ENCODE data around the gene SLC29A1.

SLC29A1 gene

GRCh38 chr6:44275749-44276648 is 52.6 kb downstream of the SLC29A1 start:
- Mint-ChIP-seq H3K4me3 (no peak overlapping the region), H3K36me3 (ENCODE audit: low read depth) (no peaks in the 10 kb centered on the region), H3K9me3 (no peaks in the 10 kb centered on the region), H3K27me3 (ENCODE audit: low read depth) (peaks cover 60% of the 10 kb centered on the region), H3K4me1 (no peaks in the 10 kb centered on the region), H3K27ac (no peak overlapping the region)
- no peak for TF ChIP-seq CTCF (IDR thresholded peaks at IDR 0.05; ENCODE audit: unreplicated experiment in 3 of 3)

GRCh38 chr6:44276667-44277640 is 53.6 kb downstream of the SLC29A1 start:
- no peak overlapping the region for H3K27ac Mint-ChIP-seq
- no peak for TF ChIP-seq CTCF (IDR thresholded peaks at IDR 0.05; ENCODE audit: unreplicated experiment in 3 of 3)
- peaks cover 51% of the 10 kb centered on the region for H3K27me3 Mint-ChIP-seq (ENCODE audit: low read depth)
- H3K9me3 Mint-ChIP-seq: no peaks in the 10 kb centered on the region
- no peaks in the 10 kb centered on the region for H3K36me3 Mint-ChIP-seq (ENCODE audit: low read depth)
- H3K4me3 Mint-ChIP-seq: no peak overlapping the region
- H3K4me1 Mint-ChIP-seq: no peaks in the 10 kb centered on the region

- Mint-ChIP-seq H3K4me3 (no peak overlapping the region), H3K27me3 (ENCODE audit: low read depth) (peaks cover 46% of the 10 kb centered on the region), H3K4me1 (no peaks in the 10 kb centered on the region), H3K36me3 (ENCODE audit: low read depth) (no peaks in the 10 kb centered on the region), H3K9me3 (no peaks in the 10 kb centered on the region), H3K27ac (no peak overlapping the region)
- TF ChIP-seq CTCF (IDR thresholded peaks at IDR 0.05; ENCODE audit: unreplicated experiment in 3 of 3): no peak
These were observed 54.4 kb downstream of the SLC29A1 start for GRCh38 chr6:44277763-44278162.

- no peak overlapping the region for H3K4me3 Mint-ChIP-seq
- no peak overlapping the region for H3K27ac Mint-ChIP-seq
- H3K9me3 Mint-ChIP-seq: no peaks in the 10 kb centered on the region
- H3K36me3 Mint-ChIP-seq (ENCODE audit: low read depth): no peaks in the 10 kb centered on the region
- no peak for TF ChIP-seq CTCF (IDR thresholded peaks at IDR 0.05; ENCODE audit: unreplicated experiment in 3 of 3)
- no peaks in the 10 kb centered on the region for H3K4me1 Mint-ChIP-seq
- peaks cover 46% of the 10 kb centered on the region for H3K27me3 Mint-ChIP-seq (ENCODE audit: low read depth)
These were observed 54.9 kb downstream of the SLC29A1 start for GRCh38 chr6:44278315-44278714.

GRCh38 chr6:44278774-44279697 is 55.6 kb downstream of the SLC29A1 start:
- no peak overlapping the region for H3K4me3 Mint-ChIP-seq
- no peak overlapping the region for H3K27ac Mint-ChIP-seq
- H3K9me3 Mint-ChIP-seq: no peaks in the 10 kb centered on the region
- no peaks in the 10 kb centered on the region for H3K36me3 Mint-ChIP-seq (ENCODE audit: low read depth)
- H3K4me1 Mint-ChIP-seq: no peaks in the 10 kb centered on the region
- no peak for TF ChIP-seq CTCF (IDR thresholded peaks at IDR 0.05; ENCODE audit: unreplicated experiment in 3 of 3)
- peaks cover 48% of the 10 kb centered on the region for H3K27me3 Mint-ChIP-seq (ENCODE audit: low read depth)

All from nephron (organoid).